Panc1 (cell line): ENCODE measurements around the gene ZER1. TPM values are rescaled to one million over a fixed set of nuclear protein-coding genes. Genes with fewer than 3 reads are reported as not detected.

Experiments used
- ATAC-seq: fragments of 200-7000 bp; cut with Tn5 transposase; 2 replicates; pipeline ENCODE4 v1.9.1; 2020; ENCODE audit warnings: mild to moderate bottlenecking, moderate library complexity
- BruUV-seq: library from RNA; stranded (reverse); fragments of 400-500 nt; replicated peaks from 2 replicates; lab custom pipeline; 2021; lab: Mats Ljungman, UMichigan
- CTCF ChIA-PET: fragments of 300-600 bp; sonication (Branson Sonifier 250); formaldehyde crosslinking; loops from one replicate; lab custom pipeline; 2022; ENCODE audit warnings: antibody characterized with exemption; lab: Charles Lee
- POLR2A ChIA-PET: fragments of 300-600 bp; sonication (Branson Sonifier 250); formaldehyde crosslinking; loops from one replicate; lab custom pipeline; 2022; ENCODE audit warnings: antibody characterized with exemption; lab: Charles Lee
- DNase-seq: peaks from one replicate; pipeline ENCODE4 v3.0.0-alpha.2; 2010; ENCODE audit warnings: low read depth, low spot score
- H3K27ac ChIP-seq: 2 replicates; pipeline ENCODE4 v1.5.1; 2011; ENCODE audit warnings: mild to moderate bottlenecking, low read length, inconsistent platforms
- H3K27me3 ChIP-seq: fragments of 200-500 bp; sonication (Bioruptor generic); 2 replicates; pipeline ENCODE4 v1.6.0; 2014; ENCODE audit warnings: low read length, inconsistent platforms; ENCODE audit not compliant: control insufficient read depth, insufficient read depth
- H3K36me3 ChIP-seq: fragments of 200-500 bp; sonication (Bioruptor generic); 2 replicates; pipeline ENCODE4 v1.5.1; 2014; ENCODE audit warnings: inconsistent platforms, mild to moderate bottlenecking, low read length, moderate library complexity; ENCODE audit not compliant: control insufficient read depth, insufficient read depth
- H3K4me1 ChIP-seq: 2 replicates; pipeline ENCODE4 v1.5.1; 2011; ENCODE audit warnings: inconsistent platforms, mild to moderate bottlenecking, low read length, moderate library complexity; ENCODE audit not compliant: control insufficient read depth, insufficient read depth
- H3K4me3 ChIP-seq, 2 experiments: 2 replicates each; pipeline ENCODE4 v1.5.1; 2011 to 2012; ENCODE audit warnings: low read depth in 2 of 2, low read length in 2 of 2, mild to moderate bottlenecking in 2 of 2, inconsistent platforms in 1 of 2, moderate library complexity in 1 of 2
- H3K9me3 ChIP-seq: fragments of 200-500 bp; sonication (Bioruptor generic); 2 replicates; pipeline ENCODE4 v1.5.1; 2014; ENCODE audit warnings: low read depth, mild to moderate bottlenecking, inconsistent platforms, low read length, moderate library complexity; ENCODE audit not compliant: control insufficient read depth, insufficient read depth
- CTCF ChIP-seq: fragments of 450-650 bp; IDR thresholded peaks from 2 replicates; pipeline ENCODE4 v1.5.1; 2017; ENCODE audit warnings: mild to moderate bottlenecking
- POLR2AphosphoS5 ChIP-seq: IDR thresholded peaks from 2 replicates; pipeline ENCODE4 v1.6.1; 2012; ENCODE audit warnings: mild to moderate bottlenecking, low read depth, low read length, moderate library complexity
- REST ChIP-seq, 2 experiments: IDR thresholded peaks; 2 replicates each; pipeline ENCODE4 v1.6.1; 2011 to 2012; ENCODE audit warnings: low read depth in 2 of 2, control low read depth in 1 of 2, low read length in 1 of 2, mild to moderate bottlenecking in 1 of 2, moderate library complexity in 1 of 2; ENCODE audit not compliant: insufficient read depth in 1 of 2
- SIN3A ChIP-seq: IDR thresholded peaks from 2 replicates; pipeline ENCODE4 v1.6.1; 2012; ENCODE audit warnings: low read depth, mild to moderate bottlenecking, low read length, moderate library complexity, borderline replicate concordance; ENCODE audit not compliant: insufficient read depth
- TCF7L2 ChIP-seq: IDR thresholded peaks from 2 replicates; pipeline ENCODE4 v1.6.1; 2011; ENCODE audit warnings: mild to moderate bottlenecking, low read depth, low read length, inconsistent platforms
- in situ Hi-C: cut with HindIII; loops from 2 replicates; pipeline ENCODE4 v1.10.0; 2016; ENCODE audit warnings: low sequenced_read_pairs, low pct_unique_long_range_greater_than_20kb
- intact Hi-C: fragments of 100-400 bp; cut with micrococcal nuclease; formaldehyde crosslinking; loops from one replicate; pipeline ENCODE4 v1.10.0; 2022; ENCODE audit not compliant: unreplicated experiment
- total RNA-seq: library from RNA; stranded (reverse); gene quantifications from one replicate; pipeline ENCODE4 v1.2.1, GENCODE V29; 2021; ENCODE audit not compliant: unreplicated experiment

ZER1 gene
- total RNA-seq, 1 experiment from 2014 or later: 16.2 TPM

GRCh38 chr9:128715436-128715750 lies 56.3 kb downstream of the ZER1 start:
- TF ChIP-seq SIN3A: no peak
- no peak for TF ChIP-seq POLR2AphosphoS5
- TF ChIP-seq TCF7L2: no peak
- TF ChIP-seq REST (IDR thresholded peaks at IDR 0.05; ENCODE audit: insufficient read depth in 1 of 2, low read depth in 2 of 2, low read length in 1 of 2): no peak
- no peak for TF ChIP-seq CTCF
- POLR2A ChIA-PET: no interaction called here
- H3K4me1 ChIP-seq: no peaks in the 10 kb centered on the region
- H3K27me3 ChIP-seq: no peaks in the 10 kb centered on the region
- no peaks in the 10 kb centered on the region; the same call in 1 of the 2 replicates for H3K36me3 ChIP-seq
- no TSS peak for BruUV-seq
- H3K4me3 ChIP-seq: no peak overlapping the region
- H3K9me3 ChIP-seq: no peaks in the 10 kb centered on the region
- DNase-seq: no peak
- in situ Hi-C loops: no loop called here
- no peak for ATAC-seq
- CTCF ChIA-PET: no interaction called here
- intact Hi-C loops: no loop called here
- H3K27ac ChIP-seq: no peak overlapping the region

- no peaks in the 10 kb centered on the region; the same call in 1 of the 2 replicates for H3K36me3 ChIP-seq
- no peak overlapping the region for H3K4me3 ChIP-seq
- DNase-seq (no peak), ATAC-seq (no peak)
- BruUV-seq: no TSS peak
- H3K27me3 ChIP-seq: no peaks in the 10 kb centered on the region
- intact Hi-C loops (no loop called here), in situ Hi-C loops (no loop called here)
- H3K4me1 ChIP-seq: no peaks in the 10 kb centered on the region
- ChIA-PET CTCF (no interaction called here), POLR2A (no interaction called here)
- no peaks in the 10 kb centered on the region for H3K9me3 ChIP-seq
- no peak overlapping the region for H3K27ac ChIP-seq
- TF ChIP-seq CTCF (no peak), SIN3A (no peak), POLR2AphosphoS5 (no peak), TCF7L2 (no peak), REST (IDR thresholded peaks at IDR 0.05; ENCODE audit: insufficient read depth in 1 of 2, low read depth in 2 of 2, low read length in 1 of 2) (no peak)
Measured at GRCh38 chr9:128714586-128715435, 56.9 kb downstream of the ZER1 start.
